ENCODE results near the gene GRB14. TPM values are rescaled to one million over a fixed set of nuclear protein-coding genes. Genes with fewer than 3 reads are reported as not detected.

Gene GRB14
- polyA plus RNA-seq, 1 of the 3 experiments (the other 2 are of a cell fraction), result 3.9 TPM

DNA sequence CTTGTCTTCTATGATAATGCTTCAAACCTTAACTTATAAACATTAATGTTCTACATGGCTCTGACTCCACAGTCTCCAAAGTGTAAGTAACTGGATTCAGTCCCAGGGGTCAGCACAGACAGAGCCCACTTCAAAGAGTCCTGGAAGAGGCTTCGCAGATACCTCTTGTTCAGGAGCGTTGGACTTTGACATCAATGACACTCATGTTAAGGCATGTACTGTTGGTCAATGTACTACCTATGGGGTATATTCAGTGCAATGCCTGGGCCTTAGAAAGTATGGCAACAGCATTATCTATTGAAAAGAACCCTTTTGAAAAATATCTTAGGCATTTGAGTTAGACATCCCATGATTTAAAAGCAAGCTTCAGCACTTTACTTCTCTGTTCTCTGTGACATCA lies 143.1 kb downstream of the GRB14 start:
- no peak for DNase-seq
- H4K20me1 ChIP-seq (ENCODE audit: insufficient read depth), result no peaks in the 10 kb centered on the region
- H2AFZ ChIP-seq (ENCODE audit: low read depth), result no peak overlapping the region
- H3K27ac ChIP-seq (ENCODE audit: low read depth in 2 of 2, low read length in 1 of 2), result no peak overlapping the region
- no peaks in the 10 kb centered on the region for H3K79me2 ChIP-seq (ENCODE audit: insufficient read depth)
- no peak overlapping the region for H3K4me2 ChIP-seq
- H3K36me3 ChIP-seq (replicated peaks in 1 of 2; ENCODE audit: control insufficient read depth in 1 of 2, insufficient read depth in 2 of 2, low read length in 1 of 2), result no peaks in the 10 kb centered on the region
- H3K9me3 ChIP-seq, result no peaks in the 10 kb centered on the region
- H3K4me3 ChIP-seq (ENCODE audit: low read depth in 2 of 2, low read length in 1 of 2), result no peak overlapping the region
- CTCF ChIA-PET, result interaction anchor here (0.9 to 4.1 kb wide), 12 partner anchors 8 to 1345 kb away, joined by 3 to 46 read pairs (median 6); no protein-coding TSS in a partner anchor
- 46% methylated on average over 2 of the region's 2 CpGs for WGBS (ENCODE audit: low lambda C conversion rate)
- peaks cover 8% of the 10 kb centered on the region; the same call in 1 of the 2 replicates for H3K27me3 ChIP-seq (ENCODE audit: insufficient read depth)
- POLR2A ChIA-PET, result no interaction called here
- H3K9ac ChIP-seq, result no peak overlapping the region
- no peaks in the 10 kb centered on the region for H3F3A ChIP-seq (replicated peaks; ENCODE audit: insufficient read depth)
- H3K4me1 ChIP-seq (ENCODE audit: control insufficient read depth in 1 of 2, insufficient read depth in 2 of 2, low read depth in 1 of 2, low read length in 1 of 2), result no peaks in the 10 kb centered on the region
- TF ChIP-seq TEAD4 (IDR thresholded peaks at IDR 0.05; ENCODE audit: borderline replicate concordance, insufficient read depth), result no peak
- TF ChIP-seq CHD2 (IDR thresholded peaks at IDR 0.05; ENCODE audit: low read length, partially characterized antibody), result no peak
- TF ChIP-seq SIN3A (IDR thresholded peaks at IDR 0.05; ENCODE audit: borderline replicate concordance, low read depth, low read length), result no peak
- TF ChIP-seq RXRA (IDR thresholded peaks at IDR 0.05; ENCODE audit: borderline replicate concordance, low read depth), result no peak
- TF ChIP-seq NRF1 (IDR thresholded peaks at IDR 0.05; ENCODE audit: low read depth, low read length), result no peak
- TF ChIP-seq, protein P1, sequence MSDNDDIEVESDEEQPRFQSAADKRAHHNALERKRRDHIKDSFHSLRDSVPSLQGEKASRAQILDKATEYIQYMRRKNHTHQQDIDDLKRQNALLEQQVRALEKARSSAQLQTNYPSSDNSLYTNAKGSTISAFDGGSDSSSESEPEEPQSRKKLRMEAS (IDR thresholded peaks at IDR 0.05; ENCODE audit: low read depth), result no peak
- TF ChIP-seq FOXM1 (IDR thresholded peaks at IDR 0.05; ENCODE audit: low read depth), result no peak
- no peak for TF ChIP-seq GABPA (IDR thresholded peaks at IDR 0.05; ENCODE audit: low read depth)
- TF ChIP-seq TCF12 (IDR thresholded peaks at IDR 0.05), result no peak
- TF ChIP-seq, protein P2, sequence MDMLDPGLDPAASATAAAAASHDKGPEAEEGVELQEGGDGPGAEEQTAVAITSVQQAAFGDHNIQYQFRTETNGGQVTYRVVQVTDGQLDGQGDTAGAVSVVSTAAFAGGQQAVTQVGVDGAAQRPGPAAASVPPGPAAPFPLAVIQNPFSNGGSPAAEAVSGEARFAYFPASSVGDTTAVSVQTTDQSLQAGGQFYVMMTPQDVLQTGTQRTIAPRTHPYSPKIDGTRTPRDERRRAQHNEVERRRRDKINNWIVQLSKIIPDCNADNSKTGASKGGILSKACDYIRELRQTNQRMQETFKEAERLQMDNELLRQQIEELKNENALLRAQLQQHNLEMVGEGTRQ (IDR thresholded peaks at IDR 0.05; ENCODE audit: borderline replicate concordance, low read depth, low read length), result no peak
- TF ChIP-seq, protein P3, sequence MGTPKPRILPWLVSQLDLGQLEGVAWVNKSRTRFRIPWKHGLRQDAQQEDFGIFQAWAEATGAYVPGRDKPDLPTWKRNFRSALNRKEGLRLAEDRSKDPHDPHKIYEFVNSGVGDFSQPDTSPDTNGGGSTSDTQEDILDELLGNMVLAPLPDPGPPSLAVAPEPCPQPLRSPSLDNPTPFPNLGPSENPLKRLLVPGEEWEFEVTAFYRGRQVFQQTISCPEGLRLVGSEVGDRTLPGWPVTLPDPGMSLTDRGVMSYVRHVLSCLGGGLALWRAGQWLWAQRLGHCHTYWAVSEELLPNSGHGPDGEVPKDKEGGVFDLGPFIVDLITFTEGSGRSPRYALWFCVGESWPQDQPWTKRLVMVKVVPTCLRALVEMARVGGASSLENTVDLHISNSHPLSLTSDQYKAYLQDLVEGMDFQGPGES (IDR thresholded peaks at IDR 0.05; ENCODE audit: low read depth, low read length), result no peak
- no peak for TF ChIP-seq YY1 (IDR thresholded peaks at IDR 0.05; ENCODE audit: low read depth)
- H3K9me2 ChIP-seq, result no peaks in the 10 kb centered on the region

DNA sequence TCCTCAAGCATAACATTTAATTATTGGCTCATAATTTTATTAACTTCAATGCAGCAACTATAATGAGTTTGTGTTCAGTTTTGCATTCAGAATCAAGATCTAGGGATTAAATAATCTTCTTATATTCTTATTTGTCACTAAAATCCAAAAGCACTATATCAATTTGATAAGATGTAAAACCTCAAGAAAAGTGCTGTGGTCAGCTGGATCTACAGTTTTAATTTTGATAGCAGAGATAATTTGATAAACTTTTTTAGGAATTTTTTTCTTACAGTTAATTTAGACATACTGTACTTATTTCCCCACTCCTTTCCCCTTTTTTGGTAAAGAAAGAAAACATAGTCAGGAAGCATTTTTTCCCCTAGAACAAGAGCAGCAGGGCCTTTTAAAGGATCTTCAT lies 146.4 kb downstream of the GRB14 start:
- Histone ChIP-seq H3K27me3 (ENCODE audit: insufficient read depth) (peaks cover 8% of the 10 kb centered on the region; the same call in 1 of the 2 replicates), H3F3A (replicated peaks; ENCODE audit: insufficient read depth) (no peaks in the 10 kb centered on the region), H3K36me3 (replicated peaks in 1 of 2; ENCODE audit: control insufficient read depth in 1 of 2, insufficient read depth in 2 of 2, low read length in 1 of 2) (no peaks in the 10 kb centered on the region), H3K9ac (no peak overlapping the region), H3K9me3 (no peaks in the 10 kb centered on the region), H3K4me1 (ENCODE audit: control insufficient read depth in 1 of 2, insufficient read depth in 2 of 2, low read depth in 1 of 2, low read length in 1 of 2) (no peaks in the 10 kb centered on the region), H3K4me2 (no peak overlapping the region), H4K20me1 (ENCODE audit: insufficient read depth) (no peaks in the 10 kb centered on the region), H2AFZ (ENCODE audit: low read depth) (no peak overlapping the region), H3K4me3 (ENCODE audit: low read depth in 2 of 2, low read length in 1 of 2) (no peak overlapping the region), H3K9me2 (no peaks in the 10 kb centered on the region), H3K27ac (ENCODE audit: low read depth in 2 of 2, low read length in 1 of 2) (no peak overlapping the region), H3K79me2 (ENCODE audit: insufficient read depth) (no peaks in the 10 kb centered on the region)
- CTCF ChIA-PET, result interaction anchor here (0.9 to 3.6 kb wide), 6 partner anchors 17 to 1305 kb away, joined by 3 to 20 read pairs (median 4); no protein-coding TSS in a partner anchor
- POLR2A ChIA-PET, result no interaction called here
- TF ChIP-seq FOXJ3 (CRISPR knock-in tag; IDR thresholded peaks at IDR 0.05), result no peak
- no peak for TF ChIP-seq FOXM1 (IDR thresholded peaks at IDR 0.05; ENCODE audit: low read depth)
- no peak for TF ChIP-seq TEAD4 (IDR thresholded peaks at IDR 0.05; ENCODE audit: borderline replicate concordance, insufficient read depth)
- no peak for TF ChIP-seq RAD21 (IDR thresholded peaks at IDR 0.05; ENCODE audit: low read length)
- TF ChIP-seq MXI1 (IDR thresholded peaks at IDR 0.05; ENCODE audit: low read depth, low read length), result no peak
- no peak for TF ChIP-seq ELF1 (IDR thresholded peaks at IDR 0.05)
- TF ChIP-seq, protein P2 (IDR thresholded peaks at IDR 0.05; ENCODE audit: borderline replicate concordance, low read depth, low read length), result no peak
- TF ChIP-seq RXRA (IDR thresholded peaks at IDR 0.05; ENCODE audit: borderline replicate concordance, low read depth), result no peak
- TF ChIP-seq, protein P4, sequence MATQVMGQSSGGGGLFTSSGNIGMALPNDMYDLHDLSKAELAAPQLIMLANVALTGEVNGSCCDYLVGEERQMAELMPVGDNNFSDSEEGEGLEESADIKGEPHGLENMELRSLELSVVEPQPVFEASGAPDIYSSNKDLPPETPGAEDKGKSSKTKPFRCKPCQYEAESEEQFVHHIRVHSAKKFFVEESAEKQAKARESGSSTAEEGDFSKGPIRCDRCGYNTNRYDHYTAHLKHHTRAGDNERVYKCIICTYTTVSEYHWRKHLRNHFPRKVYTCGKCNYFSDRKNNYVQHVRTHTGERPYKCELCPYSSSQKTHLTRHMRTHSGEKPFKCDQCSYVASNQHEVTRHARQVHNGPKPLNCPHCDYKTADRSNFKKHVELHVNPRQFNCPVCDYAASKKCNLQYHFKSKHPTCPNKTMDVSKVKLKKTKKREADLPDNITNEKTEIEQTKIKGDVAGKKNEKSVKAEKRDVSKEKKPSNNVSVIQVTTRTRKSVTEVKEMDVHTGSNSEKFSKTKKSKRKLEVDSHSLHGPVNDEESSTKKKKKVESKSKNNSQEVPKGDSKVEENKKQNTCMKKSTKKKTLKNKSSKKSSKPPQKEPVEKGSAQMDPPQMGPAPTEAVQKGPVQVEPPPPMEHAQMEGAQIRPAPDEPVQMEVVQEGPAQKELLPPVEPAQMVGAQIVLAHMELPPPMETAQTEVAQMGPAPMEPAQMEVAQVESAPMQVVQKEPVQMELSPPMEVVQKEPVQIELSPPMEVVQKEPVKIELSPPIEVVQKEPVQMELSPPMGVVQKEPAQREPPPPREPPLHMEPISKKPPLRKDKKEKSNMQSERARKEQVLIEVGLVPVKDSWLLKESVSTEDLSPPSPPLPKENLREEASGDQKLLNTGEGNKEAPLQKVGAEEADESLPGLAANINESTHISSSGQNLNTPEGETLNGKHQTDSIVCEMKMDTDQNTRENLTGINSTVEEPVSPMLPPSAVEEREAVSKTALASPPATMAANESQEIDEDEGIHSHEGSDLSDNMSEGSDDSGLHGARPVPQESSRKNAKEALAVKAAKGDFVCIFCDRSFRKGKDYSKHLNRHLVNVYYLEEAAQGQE (IDR thresholded peaks at IDR 0.05; ENCODE audit: low read depth, low read length), result no peak
- no peak for TF ChIP-seq SIN3A (IDR thresholded peaks at IDR 0.05; ENCODE audit: borderline replicate concordance, low read depth, low read length)
- no peak for TF ChIP-seq EZH2phosphoT487 (IDR thresholded peaks at IDR 0.05; ENCODE audit: borderline replicate concordance, low read depth)
- no peak for TF ChIP-seq NFIC (IDR thresholded peaks at IDR 0.05; ENCODE audit: borderline replicate concordance)
- TF ChIP-seq JUND (IDR thresholded peaks at IDR 0.05), result no peak
- TF ChIP-seq YY1 (IDR thresholded peaks at IDR 0.05; ENCODE audit: low read depth), result no peak
- TF ChIP-seq POLR2AphosphoS5 (IDR thresholded peaks at IDR 0.05; ENCODE audit: low read depth, low read length), result no peak
- no peak for TF ChIP-seq CHD2 (IDR thresholded peaks at IDR 0.05; ENCODE audit: low read length, partially characterized antibody)
- DNase-seq, result no peak

Data from SK-N-SH (cell line).